Activated CD8-positive, alpha-beta memory T cell treated with anti-CD3 and anti-CD28 coated beads, Interleukin-2, amount 50 U/mL, for 24 hours (primary cell): ENCODE data around the gene STK32B.
"Not testable (repeated sequence)": the region's sequence is repeated elsewhere in the genome, so short reads cannot be mapped to it uniquely, and the experiment has no call there.

Source experiments
- DNase-seq: peaks from one replicate; pipeline ENCODE4 v3.0.0-alpha.2; 2020; ENCODE audit errors: extremely low read depth

Gene STK32B

DNA sequence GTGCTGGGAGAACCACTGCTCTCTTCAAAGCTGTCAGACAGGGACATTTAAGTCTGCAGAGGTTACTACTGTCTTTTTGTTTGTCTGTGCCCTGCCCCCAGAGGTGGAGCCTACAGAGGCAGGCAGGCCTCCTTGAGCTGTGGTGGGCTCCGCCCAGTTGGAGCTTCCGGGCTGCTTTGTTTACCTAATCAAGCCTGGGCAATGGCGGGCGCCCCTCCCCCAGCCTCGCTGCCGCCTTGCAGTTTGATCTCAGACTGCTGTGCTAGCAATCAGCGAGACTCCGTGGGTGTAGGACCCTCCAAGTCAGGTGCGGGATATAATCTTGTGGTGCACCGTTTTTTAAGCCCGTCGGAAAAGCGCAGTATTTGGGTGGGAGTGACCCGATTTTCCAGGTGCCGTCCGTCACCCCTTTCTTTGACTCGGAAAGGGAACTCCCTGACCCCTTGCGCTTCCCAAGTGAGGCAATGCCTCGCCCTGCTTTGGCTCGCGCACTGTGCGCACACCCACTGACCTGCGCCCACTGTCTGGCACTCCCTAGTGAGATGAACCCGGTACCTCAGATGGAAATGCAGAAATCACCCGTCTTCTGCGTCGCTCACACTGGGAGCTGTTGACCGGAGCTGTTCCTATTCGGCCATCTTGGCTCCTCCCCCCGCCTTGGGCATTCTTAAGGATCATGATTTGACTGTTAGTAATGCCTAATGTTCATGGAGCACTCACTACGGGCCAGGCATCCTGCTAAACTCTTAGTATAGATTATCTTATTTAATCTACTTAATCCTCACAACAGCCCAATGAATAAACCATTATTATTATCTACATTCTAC, 392.9 kb downstream of the STK32B start:
- DNase-seq = not testable (repeated sequence)

DNA sequence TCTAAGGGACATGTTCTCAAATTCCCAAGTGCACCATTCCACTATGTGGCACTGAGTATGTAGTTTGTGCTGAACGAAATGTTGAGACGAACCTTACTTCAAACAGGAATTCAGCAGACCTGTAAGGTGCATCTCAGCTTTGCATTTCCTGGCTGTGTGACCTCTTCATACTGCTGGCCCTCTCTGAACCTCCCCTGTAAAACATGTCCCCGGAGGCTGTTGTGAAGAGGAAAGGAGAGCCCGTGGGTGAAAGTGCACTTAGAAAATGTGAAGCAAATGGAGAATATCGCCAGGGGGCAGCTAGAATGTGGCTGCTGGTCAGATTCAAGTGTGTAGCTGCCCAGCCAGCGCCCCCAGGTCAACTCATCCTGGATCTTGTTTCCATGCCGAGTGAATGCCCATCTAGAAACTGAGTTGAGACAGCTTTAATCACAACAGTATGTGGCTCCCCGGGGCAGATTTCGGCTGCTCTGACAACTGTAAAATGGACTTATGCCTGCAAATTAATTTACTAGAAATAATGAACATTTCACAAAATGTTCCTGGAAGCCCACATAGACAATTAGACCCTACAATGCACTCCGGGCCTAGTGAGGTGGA, 393.7 kb downstream of the STK32B start:
- DNase-seq = no peak

DNA sequence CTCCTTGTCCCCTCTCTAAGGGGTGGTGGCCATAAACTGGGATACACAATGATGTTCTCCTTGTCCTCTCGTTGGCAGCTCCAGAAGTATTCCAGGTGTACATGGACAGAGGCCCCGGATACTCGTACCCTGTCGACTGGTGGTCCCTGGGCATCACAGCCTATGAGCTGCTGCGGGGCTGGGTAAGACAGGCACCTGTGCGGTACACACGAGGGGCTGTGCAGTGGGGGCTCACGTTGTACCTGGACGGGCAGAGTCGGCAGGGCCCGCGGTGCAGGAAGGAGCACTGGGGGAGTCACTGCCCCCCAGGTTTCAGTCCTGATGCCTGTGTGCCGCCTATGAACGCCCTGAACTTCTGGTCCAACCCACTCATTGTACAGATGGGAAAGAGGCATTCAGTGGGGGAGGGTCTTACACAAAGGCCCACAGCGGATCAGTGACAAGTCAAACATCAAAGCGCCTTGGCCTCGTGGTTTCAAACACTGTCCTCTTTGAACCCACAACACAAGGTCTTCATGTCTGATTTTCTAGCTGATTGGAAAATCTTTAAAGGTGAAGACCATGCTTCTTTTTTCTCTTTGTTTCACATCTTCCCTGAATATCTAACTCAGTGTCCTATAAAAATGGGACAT, 395.4 kb downstream of the STK32B start:
- DNase-seq = no peak

DNA sequence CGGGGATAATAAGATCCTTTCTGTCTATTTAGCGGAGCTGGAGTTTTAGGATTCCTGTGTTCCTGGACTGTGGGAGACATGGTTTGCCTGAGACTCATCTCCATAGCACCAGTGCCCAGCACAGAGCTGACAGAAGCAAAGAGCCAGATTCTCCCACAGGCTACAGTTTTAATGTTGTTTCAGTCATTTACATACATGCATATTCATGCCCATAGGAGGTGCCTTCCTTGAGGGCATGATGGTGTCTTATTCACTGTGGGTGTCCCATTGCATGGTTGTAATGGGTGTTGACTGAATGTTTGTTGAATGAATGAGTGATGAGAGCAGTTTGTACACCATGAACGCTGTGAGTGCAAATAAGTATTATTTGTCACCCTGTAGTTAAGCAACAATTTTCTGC, 396.5 kb downstream of the STK32B start:
- no peak for DNase-seq

DNA sequence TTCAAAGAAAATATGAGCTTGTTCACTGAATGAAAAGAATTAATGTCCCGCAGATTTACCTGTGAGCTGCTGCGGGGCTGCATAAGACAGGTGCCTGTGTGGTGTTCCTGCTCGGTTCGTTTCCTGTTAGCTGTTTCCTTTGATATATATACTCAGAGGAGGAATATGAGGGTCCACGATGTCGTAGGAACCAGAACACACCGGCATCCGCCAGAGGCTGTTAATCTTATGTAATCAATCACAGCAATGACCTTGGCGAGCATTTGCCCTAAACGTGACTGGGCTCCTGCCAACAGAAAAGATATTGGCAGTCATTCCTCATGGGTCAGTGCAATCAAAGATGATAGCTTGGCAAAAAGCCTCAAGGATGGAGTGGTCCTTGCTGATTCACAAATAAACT, 396.9 kb downstream of the STK32B start:
- no peak for DNase-seq

DNA sequence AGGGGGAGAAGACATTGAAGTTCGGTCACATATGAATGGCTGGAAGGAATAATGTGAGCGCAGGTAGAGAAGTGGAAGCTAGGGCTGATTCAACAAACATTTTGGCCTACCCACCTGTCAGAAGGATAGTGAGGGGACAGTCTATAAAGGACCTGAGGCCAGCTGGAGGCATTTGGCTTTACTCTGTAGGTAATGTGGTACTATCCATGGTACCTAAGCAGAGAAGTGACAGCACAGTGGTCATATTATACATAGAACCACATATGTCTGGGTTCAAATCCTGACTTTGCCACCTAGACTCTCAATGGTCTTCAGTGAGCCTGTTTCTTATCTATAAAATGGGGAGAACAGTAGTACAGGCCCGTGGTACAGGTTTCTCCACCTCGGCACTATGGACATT, 400.0 kb downstream of the STK32B start:
- no peak for DNase-seq

DNA sequence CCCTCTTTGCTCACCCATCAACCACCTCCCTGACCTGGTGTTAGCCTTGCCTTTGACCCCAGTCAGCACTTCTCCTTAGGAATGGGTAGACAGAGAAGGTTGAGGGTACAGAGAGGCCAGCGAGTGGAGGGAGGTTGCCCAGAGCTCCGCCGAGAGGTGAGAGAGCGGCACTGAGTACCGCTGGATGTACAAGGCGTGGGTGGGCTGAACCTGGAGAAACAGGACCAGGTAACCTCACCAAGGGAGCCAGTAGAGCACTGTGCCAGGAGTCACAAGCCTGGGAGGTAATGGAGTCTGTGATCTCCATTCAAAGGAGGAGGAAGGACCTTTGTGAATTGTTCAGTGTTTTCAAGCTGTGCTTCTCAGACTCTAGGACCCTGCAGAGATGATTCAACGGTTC, 400.9 kb downstream of the STK32B start:
- DNase-seq = no peak

DNA sequence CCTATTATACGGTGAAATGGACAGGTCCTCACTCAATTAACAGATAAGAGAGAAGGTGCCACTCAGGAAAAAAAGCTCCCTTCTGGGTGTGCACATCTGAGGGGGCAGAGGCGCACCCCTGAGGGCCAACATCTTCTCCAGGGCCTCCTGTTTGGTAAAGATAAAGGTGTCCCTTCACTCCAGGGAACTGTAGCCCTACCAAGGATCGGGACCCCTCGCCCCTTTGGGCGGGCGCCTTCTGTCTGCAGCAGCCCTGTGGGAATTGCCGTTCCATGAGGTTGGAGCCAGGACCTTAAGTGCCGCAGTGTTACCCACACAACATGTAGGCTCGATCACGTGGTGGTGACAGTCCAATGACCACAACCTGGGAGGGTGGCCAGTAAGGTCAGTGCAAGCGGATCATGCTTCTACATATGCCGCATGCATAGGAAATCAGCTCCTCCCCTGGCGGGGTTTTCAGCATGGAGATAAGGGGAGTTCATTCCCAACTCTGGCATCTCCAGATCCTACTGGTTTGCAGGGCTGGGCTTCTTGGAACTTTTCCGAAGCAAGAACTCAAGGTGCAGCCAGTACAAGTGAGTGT, 403.8 kb downstream of the STK32B start:
- no peak for DNase-seq

DNA sequence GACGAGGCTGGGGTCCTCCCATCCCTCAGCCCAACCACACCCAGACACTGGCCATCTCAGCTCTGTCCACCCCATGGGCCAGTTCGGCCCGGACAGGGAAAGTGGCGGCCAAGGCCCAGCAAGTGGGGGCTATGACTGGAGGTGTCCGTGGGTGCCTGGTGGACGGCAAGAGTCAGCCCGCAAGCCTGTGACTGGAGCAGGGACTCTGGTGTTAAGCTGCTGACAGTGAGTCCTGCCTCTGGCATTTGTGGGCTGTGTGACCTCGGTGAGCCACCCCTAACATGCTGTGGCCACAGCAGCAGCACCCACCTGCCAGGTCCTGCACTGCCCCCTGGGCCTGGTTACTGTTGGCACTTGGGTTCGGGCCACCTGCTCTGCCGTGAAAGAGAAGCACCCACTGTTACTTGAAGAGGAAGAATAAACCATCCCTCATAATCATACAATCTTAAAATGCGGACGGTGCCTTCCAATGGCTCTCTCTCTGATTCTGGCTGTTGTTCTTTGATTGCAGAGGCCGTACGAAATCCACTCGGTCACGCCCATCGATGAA, 405.1 kb downstream of the STK32B start:
- no peak for DNase-seq

DNA sequence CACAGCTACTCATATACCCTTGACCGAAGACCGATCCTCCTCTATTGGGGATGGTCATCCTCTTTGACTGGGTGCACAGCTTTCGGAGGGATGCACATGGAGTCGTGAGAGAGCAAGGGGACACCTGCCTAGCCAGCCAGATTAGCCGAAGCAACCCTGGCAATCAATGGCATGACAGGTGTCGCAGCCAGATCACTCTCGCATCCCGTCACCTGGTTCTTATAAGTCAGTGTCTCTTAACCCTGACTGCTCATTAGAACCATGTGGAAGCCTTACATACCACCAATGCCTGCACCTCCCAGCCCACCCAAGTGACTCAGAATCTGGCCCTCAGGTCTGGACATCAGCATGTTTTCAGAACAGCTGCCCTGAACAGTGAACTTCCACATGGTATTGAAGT, 407.4 kb downstream of the STK32B start:
- no peak for DNase-seq

DNA sequence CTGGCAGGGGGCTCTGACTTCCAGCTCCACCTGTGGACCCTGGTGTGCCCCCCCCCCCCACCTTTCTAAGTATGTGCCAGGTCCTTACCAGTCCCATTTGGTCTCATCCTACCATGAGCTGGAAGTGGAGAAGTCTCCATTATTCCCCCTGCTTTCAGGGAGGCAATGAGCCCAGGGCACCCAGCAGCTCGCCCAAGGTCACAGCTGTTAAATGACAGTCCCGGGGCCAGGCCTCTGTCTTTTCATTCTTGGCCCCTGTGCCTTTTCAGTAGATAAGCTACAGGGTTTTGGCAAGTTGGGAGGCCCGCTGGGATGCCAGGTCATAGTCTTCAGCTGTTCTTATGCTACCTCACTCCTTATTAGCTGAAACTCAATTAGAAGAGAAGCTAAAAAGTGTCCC, 408.0 kb downstream of the STK32B start:
- DNase-seq = no peak

DNA sequence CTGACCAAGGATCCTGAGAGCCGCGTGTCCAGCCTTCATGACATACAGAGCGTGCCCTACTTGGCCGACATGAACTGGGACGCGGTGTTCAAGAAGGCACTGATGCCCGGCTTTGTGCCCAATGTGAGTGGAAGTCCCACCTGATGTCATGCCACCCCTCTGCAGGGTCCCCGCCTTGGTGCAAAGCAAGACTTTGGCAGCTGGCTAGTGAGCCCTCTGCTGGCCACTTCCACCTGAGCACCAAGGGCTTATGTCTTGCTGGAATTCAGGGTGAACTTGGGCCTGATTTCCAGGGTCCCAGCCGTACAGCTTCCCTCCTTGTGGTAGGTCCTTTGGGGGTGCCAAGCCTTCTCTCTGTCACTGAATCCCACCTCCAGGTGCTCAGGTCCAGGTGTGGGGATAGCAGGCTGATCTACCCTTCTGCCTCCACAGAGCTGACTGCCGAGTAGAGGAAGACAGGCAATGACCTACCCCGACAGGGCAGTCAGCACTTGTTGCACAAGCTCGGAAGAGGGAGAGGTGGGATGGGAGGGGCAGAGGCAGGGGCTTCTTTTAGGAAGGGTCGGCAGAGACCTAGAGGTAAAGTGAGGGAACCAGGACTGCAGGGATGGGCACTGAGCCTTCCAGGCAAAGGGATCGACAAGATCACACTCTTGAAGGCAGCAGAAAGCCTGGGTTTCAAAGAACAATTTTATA, 409.0 kb downstream of the STK32B start:
- no peak for DNase-seq

DNA sequence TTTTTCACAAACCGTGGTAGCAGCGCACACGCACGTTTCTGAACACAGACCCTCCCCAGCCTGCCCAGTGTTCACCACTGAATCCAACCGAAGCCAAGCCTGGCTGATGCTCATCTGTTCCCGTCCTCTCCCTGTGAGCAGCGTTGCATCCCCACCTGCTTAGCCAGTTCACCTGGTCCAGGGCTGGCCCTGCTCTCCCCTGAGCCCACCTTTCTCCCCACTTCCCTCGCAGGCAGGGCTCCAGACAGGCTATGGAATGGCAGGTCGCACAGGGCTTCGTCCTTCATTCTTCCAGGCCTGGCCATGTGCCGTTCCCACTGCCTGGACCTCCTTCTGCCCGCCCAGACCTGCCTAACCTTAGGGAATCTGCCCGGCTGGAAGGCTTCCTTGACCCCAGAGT, 410.2 kb downstream of the STK32B start:
- no peak for DNase-seq

DNA sequence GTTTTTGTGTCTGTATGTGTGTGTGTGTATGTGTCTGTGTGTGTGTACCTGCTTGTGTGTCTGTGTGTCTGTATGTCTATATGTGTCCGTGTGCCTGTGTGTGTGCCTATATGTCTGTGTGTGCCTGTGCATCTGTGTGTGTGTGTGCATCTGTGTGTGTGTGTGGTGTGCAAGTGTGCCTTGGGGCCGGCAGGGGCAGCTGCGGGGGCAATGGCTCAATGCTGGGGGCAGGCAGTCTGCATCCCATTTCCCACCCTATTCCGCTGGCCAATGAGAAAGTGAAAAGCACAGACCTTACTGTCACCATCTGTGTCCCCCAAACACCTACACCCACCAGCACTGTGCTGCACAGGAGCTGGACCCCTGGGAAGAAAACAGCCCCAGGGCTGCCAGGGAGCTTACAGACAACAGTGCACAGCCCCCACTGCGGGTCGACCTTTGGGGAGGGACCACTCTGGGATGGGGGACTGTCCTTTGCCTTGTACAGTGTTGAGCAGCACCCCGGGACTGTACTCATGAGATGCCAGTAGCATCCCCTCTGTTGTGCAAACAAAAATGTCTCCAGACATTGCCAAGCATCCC, 411.1 kb downstream of the STK32B start:
- DNase-seq = no peak

DNA sequence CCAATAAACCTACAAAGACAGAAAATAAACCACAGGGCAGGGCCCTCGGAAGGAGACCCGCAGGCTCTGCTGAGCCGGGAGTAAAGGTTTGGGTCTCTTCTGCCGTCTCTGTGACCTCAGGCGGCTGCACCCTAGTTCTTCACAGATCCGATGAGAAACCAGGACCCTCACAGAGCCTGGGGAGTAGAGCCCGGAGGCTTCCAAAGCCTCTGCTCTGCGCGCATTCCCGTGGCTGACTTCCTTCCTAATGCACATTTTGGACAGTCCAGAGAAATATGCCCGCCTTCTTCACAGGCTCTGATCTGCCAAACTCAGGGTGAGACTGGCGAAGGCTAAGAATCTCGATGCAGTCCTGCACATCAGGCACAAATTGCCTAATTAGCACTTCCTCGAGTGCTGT, 411.6 kb downstream of the STK32B start:
- DNase-seq = no peak

DNA sequence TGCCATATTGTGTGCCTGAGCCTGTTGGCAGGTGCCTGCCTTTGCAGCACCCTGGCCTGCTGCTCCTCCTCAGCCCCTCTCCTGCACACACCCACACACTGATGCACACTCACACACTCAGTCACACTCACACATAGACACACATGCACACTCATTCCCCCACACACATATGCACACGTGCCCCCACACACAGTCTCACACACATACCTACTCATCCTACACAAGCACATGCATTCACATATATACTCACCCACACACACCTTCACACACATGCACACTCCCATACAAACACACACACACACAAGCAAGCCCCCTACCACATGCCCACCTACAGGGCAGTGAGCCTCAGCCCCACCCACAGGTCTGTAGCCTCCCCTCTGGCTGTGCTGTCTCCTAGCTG, 412.1 kb downstream of the STK32B start:
- DNase-seq = no peak

DNA sequence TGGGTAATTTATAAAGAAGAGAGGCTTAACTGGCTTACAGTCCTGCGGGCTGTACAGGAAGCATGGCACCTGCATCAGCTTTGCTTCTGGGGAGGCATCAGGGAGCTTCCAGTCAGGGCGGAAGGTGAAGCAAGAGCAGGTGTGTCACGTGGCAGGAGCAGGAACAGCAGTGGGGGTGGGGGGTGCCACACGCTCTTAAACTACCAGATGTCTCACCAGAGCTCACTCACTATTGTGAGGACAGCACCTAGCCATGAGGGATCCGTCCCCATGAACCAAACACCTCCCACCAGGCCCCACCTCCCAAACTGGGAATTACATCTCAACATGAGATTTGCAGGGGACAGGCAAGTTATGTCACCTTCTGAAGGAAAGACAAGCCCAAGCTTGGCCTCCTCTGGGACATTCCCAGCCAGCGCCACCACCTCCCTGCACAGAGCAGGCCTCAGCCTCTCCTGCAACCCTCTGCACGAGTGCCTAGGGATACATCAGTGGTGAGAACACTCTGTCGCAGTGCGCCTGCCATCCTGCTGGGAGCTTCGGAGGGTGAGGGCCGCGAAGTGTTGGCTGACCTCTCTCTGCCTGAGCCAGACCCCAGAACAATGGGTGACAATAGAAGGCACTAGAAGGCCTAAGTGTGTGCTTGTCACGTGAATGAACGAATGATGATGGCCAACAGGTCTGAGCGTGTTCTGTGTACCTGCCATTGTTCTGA, 412.8 kb downstream of the STK32B start:
- DNase-seq = no peak

DNA sequence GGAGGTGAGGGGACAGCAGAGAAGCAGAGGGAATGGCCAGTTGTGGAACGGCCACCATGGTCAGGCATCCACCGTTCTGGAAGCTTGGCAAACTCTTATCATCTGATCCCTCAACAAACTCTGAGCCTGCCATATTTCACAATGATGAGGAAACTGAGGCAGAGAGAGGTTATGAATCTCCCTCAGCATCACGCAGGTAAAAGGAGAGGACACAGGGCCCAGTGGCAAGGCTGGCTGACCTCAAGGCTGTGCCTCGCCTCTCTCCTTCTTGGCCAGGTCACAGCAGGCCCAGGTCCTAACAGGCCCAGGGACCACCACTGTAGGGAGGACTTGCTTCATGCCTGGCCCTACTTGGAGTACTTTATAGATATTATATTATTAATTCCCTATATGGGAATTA, 414.2 kb downstream of the STK32B start:
- no peak for DNase-seq

DNA sequence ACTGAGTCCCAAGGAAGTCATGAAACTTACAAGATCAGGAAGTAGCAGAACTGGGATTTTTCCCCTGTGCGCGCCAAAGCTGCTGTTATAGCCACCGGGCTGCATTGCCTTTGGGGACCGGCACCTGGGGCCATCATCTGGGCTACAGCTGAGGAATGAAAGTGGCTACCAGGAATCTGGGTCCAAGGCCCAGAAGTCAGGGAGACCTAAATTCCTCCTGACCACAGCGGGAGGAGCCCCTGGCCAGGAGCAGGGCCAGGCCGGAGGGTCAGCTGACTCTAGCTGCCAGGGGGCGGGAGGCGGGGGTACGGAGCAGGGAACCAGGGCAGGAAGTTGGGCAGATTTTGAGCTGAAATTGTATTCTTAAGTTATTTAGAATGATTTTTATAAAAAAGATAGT, 414.7 kb downstream of the STK32B start:
- no peak for DNase-seq

DNA sequence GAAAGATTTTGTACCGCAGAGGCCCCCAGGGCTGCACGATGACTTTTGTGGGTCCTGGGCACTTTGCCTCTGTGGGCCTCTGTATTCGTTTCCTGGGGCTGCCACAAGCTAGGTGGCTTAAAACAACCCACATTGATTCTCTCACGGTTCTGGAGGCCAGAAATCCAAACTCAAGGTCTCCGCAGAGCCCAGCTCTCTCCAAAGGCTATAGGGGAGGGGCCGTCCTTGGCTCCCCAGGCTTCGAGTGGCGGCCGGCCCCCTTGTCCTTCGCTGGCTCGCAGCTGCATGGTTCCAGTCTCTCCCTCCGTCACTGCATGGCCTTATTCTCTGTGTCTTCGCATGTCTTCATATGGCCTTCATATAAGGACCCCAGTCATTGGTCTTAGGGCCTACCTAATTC, 415.8 kb downstream of the STK32B start:
- no peak for DNase-seq
